Measurements from ENCODE around the gene LEKR1.

LEKR1 gene

DNA sequence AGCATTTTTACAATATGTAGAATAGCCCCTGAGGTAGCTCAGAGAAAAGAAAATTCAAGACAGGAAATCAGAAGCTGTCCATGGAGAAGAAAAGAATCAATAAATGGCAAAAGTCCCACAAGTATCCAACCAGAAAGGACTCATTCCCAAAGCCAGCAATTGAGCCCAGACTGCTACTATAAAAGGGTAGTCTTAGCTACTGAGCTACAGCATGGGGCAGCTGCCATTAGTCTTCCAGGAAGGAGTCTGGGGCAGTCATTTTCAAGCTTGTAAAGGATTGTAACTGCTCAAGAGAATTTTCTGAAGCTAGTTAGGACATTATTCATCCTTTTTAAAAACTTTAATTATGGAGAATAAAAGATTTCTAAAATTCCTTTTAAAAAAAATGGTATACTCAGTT, 10.5 kb downstream of the LEKR1 start:
- Histone ChIP-seq H3K27me3 (ENCODE audit: insufficient read depth, low read depth, severe bottlenecking) (no peaks in the 10 kb centered on the region), H3K4me3 (ENCODE audit: low read depth, low read length) (no peak overlapping the region), H3K9me3 (ENCODE audit: severe bottlenecking) (no peaks in the 10 kb centered on the region), H3K27ac (no peak overlapping the region), H3K36me3 (no peaks in the 10 kb centered on the region)
- DNase-seq, result no peak
- no peak for TF ChIP-seq CTCF (IDR thresholded peaks at IDR 0.05; ENCODE audit: low read depth, low read length)

DNA sequence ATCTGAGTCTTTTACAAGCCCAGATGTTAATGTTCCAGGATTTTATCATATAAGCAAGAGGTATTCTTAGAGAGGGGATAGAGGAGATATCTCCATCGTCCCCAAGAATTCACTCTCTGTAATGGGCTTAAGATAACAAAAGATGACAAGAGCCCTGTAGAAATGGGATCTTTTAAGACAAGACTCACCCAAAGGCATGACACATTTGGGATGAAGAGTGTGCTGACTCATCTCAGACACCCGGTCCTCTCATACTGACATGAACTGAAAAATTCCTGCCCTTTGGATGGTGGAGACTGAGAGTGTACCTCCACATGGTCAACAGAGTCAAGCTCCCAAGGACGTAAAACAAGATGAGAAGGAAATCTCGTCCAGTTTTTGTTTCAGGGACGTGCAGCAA, 11.0 kb downstream of the LEKR1 start:
- Histone ChIP-seq H3K27ac (no peak overlapping the region), H3K27me3 (ENCODE audit: insufficient read depth, low read depth, severe bottlenecking) (no peaks in the 10 kb centered on the region), H3K9me3 (ENCODE audit: severe bottlenecking) (no peaks in the 10 kb centered on the region), H3K4me3 (ENCODE audit: low read depth, low read length) (no peak overlapping the region), H3K36me3 (no peaks in the 10 kb centered on the region)
- TF ChIP-seq CTCF (IDR thresholded peaks at IDR 0.05; ENCODE audit: low read depth, low read length), result no peak
- DNase-seq, result no peak

- H3K9me3 ChIP-seq (ENCODE audit: severe bottlenecking), result no peaks in the 10 kb centered on the region
- DNase-seq, result no peak
- H3K36me3 ChIP-seq, result no peaks in the 10 kb centered on the region
- H3K4me3 ChIP-seq (ENCODE audit: low read depth, low read length), result no peak overlapping the region
- H3K27ac ChIP-seq, result no peak overlapping the region
- no peaks in the 10 kb centered on the region for H3K27me3 ChIP-seq (ENCODE audit: insufficient read depth, low read depth, severe bottlenecking)
- TF ChIP-seq CTCF (IDR thresholded peaks at IDR 0.05; ENCODE audit: low read depth, low read length), result no peak
Observed at GRCh38 chr3:156838035-156838434, 11.9 kb downstream of the LEKR1 start.

DNA sequence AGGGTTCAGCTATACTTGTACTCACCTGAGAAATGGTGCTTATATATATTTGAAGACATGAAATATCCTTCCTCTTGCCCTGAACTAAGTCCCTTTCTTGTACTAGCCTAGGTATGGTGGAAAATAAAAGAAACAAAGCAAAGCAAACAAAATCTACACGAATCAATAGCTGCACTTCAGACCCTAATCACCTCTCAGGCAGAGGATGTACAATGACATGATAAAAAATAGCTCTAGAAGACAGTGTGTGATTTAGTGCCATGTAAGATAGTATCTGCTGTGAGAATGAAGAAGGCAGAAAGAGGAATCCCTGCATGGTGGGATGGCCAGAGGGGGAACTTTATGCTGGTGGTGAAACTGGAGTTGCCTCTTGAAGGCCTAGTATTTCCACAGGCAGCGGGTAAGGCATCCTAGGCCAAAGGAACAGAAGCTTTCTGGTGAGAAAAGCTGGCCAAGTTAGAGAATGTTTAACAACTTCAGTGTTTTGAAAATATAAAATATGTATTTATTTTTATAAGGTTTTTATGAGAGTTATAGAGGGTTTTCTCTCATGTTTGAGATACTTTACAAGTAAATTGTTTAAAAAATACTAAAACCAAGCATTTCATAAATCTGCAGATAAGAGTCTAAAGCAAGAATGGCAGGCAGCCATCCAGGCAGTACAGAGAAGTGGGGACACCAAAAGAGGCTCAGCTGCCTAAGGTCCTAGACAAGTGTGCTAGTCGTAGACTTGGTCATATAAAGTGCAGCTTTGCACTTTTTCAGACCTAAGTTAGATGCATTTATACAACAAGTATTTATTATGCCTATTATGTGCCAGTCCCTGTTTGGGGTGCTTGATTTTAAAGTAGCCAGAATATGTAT, 14.9 kb downstream of the LEKR1 start:
- H3K9me3 ChIP-seq (ENCODE audit: severe bottlenecking), result no peaks in the 10 kb centered on the region
- no peak for DNase-seq
- TF ChIP-seq CTCF (IDR thresholded peaks at IDR 0.05; ENCODE audit: low read depth, low read length), result no peak
- H3K27ac ChIP-seq, result no peak overlapping the region
- H3K27me3 ChIP-seq (ENCODE audit: insufficient read depth, low read depth, severe bottlenecking), result no peaks in the 10 kb centered on the region
- no peak overlapping the region for H3K4me3 ChIP-seq (ENCODE audit: low read depth, low read length)
- no peaks in the 10 kb centered on the region for H3K36me3 ChIP-seq

DNA sequence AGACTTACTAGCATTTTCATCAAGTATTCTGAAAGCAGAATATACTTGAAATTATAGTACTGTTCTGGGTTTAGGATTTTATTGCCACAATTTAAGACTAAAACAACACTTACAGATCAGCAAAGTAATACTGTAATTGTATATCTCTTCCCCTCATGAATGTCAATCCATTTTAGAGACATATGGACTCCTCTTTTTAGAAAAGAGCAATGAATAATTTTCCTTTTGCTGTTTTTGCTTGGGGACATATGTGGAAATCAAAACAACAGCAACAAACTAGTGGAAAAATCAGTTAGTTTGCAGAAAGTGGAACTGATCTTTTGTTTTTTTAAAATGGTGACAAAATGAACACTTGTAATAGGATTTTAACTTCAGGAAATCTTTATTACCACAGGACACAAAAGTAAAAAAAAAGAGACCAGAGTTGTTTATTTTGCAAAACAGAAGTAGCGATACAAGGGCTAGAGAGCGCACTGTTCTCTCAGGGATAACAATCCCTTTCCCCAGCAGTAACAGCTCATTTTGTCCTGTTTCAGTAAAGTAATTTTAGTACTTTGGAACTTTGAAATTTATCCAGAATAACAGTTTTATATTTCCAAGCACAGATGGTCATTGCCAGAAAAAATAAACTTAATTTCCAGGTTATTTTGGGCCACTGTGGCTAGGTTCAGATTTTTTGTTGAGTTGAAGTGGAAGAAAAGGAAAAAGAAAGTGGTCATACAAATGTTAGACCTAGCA, 17.1 kb downstream of the LEKR1 start:
- Histone ChIP-seq H3K27ac (no peak overlapping the region), H3K4me3 (ENCODE audit: low read depth, low read length) (no peak overlapping the region), H3K9me3 (ENCODE audit: severe bottlenecking) (no peaks in the 10 kb centered on the region), H3K36me3 (no peaks in the 10 kb centered on the region), H3K27me3 (ENCODE audit: insufficient read depth, low read depth, severe bottlenecking) (no peaks in the 10 kb centered on the region)
- no peak for DNase-seq
- TF ChIP-seq CTCF (IDR thresholded peaks at IDR 0.05; ENCODE audit: low read depth, low read length), result no peak

Measured in WERI-Rb-1 (cell line).